ENCODE measurements around the gene PDE7B.

PDE7B gene

GRCh38 chr6:135884136-135884535 is 32.6 kb downstream of the PDE7B start:
- no peak for DNase-seq (ENCODE audit: low read depth in 2 of 2, low spot score in 1 of 2)

GRCh38 chr6:135887069-135887468 is 35.6 kb downstream of the PDE7B start:
- no peak for DNase-seq (ENCODE audit: low read depth in 2 of 2, low spot score in 1 of 2)

- DNase-seq (ENCODE audit: low read depth in 2 of 2, low spot score in 1 of 2): no peak
Observed at GRCh38 chr6:135888818-135889217, 37.3 kb downstream of the PDE7B start.

GRCh38 chr6:135890876-135891275 is 39.4 kb downstream of the PDE7B start:
- no peak for DNase-seq (ENCODE audit: low read depth in 2 of 2, low spot score in 1 of 2)

GRCh38 chr6:135891710-135892109 is 40.2 kb downstream of the PDE7B start:
- no peak for DNase-seq (ENCODE audit: low read depth in 2 of 2, low spot score in 1 of 2)

- no peak for DNase-seq (ENCODE audit: low read depth in 2 of 2, low spot score in 1 of 2)
Observed at GRCh38 chr6:135895231-135895911, 43.9 kb downstream of the PDE7B start.

- DNase-seq (ENCODE audit: low read depth in 2 of 2, low spot score in 1 of 2): no peak
Observed at GRCh38 chr6:135897087-135897486, 45.6 kb downstream of the PDE7B start.

GRCh38 chr6:135901774-135902524 is 50.4 kb downstream of the PDE7B start:
- DNase-seq (ENCODE audit: low read depth in 2 of 2, low spot score in 1 of 2): no peak

- no peak for DNase-seq (ENCODE audit: low read depth in 2 of 2, low spot score in 1 of 2)
Observed at GRCh38 chr6:135902756-135903331, 51.3 kb downstream of the PDE7B start.

- no peak for DNase-seq (ENCODE audit: low read depth in 2 of 2, low spot score in 1 of 2)
Observed at GRCh38 chr6:135904666-135905065, 53.2 kb downstream of the PDE7B start.

GRCh38 chr6:135905604-135906300 is 54.3 kb downstream of the PDE7B start:
- no peak for DNase-seq (ENCODE audit: low read depth in 2 of 2, low spot score in 1 of 2)

- DNase-seq (ENCODE audit: low read depth in 2 of 2, low spot score in 1 of 2): no peak
Observed at GRCh38 chr6:135906542-135906941, 55.0 kb downstream of the PDE7B start.

- no peak for DNase-seq (ENCODE audit: low read depth in 2 of 2, low spot score in 1 of 2)
Observed at GRCh38 chr6:135906972-135907465, 55.5 kb downstream of the PDE7B start.

- peak; percentile 10 to 14 for DNase-seq (ENCODE audit: low read depth in 2 of 2, low spot score in 1 of 2)
Observed at GRCh38 chr6:135909737-135910387, 58.4 kb downstream of the PDE7B start.

- DNase-seq (ENCODE audit: low read depth in 2 of 2, low spot score in 1 of 2): no peak
Observed at GRCh38 chr6:135910790-135911618, 59.5 kb downstream of the PDE7B start.

GRCh38 chr6:135913785-135914184 is 62.3 kb downstream of the PDE7B start:
- no peak for DNase-seq (ENCODE audit: low read depth in 2 of 2, low spot score in 1 of 2)

GRCh38 chr6:135919026-135919425 is 67.5 kb downstream of the PDE7B start:
- DNase-seq (ENCODE audit: low read depth in 2 of 2, low spot score in 1 of 2): no peak

- DNase-seq (ENCODE audit: low read depth in 2 of 2, low spot score in 1 of 2): no peak
Observed at GRCh38 chr6:135920689-135921088, 69.2 kb downstream of the PDE7B start.

- DNase-seq (ENCODE audit: low read depth in 2 of 2, low spot score in 1 of 2): no peak
Observed at GRCh38 chr6:135921188-135921587, 69.7 kb downstream of the PDE7B start.

GRCh38 chr6:135922174-135922573 is 70.7 kb downstream of the PDE7B start:
- DNase-seq (ENCODE audit: low read depth in 2 of 2, low spot score in 1 of 2): no peak
